HG03565 (cell line): ENCODE results near the gene VSTM4.

ENCODE experiments used
- ATAC-seq: cut with Tn5 transposase; IDR thresholded peaks from one replicate; pipeline ENCODE4 v1.9.1; 2021; ENCODE audit warnings: mild to moderate bottlenecking, moderate library complexity; ENCODE audit not compliant: unreplicated experiment

Gene VSTM4

GRCh38 chr10:49117376-49118070 is 2.2 kb upstream of the VSTM4 start:
- no peak for ATAC-seq

DNA sequence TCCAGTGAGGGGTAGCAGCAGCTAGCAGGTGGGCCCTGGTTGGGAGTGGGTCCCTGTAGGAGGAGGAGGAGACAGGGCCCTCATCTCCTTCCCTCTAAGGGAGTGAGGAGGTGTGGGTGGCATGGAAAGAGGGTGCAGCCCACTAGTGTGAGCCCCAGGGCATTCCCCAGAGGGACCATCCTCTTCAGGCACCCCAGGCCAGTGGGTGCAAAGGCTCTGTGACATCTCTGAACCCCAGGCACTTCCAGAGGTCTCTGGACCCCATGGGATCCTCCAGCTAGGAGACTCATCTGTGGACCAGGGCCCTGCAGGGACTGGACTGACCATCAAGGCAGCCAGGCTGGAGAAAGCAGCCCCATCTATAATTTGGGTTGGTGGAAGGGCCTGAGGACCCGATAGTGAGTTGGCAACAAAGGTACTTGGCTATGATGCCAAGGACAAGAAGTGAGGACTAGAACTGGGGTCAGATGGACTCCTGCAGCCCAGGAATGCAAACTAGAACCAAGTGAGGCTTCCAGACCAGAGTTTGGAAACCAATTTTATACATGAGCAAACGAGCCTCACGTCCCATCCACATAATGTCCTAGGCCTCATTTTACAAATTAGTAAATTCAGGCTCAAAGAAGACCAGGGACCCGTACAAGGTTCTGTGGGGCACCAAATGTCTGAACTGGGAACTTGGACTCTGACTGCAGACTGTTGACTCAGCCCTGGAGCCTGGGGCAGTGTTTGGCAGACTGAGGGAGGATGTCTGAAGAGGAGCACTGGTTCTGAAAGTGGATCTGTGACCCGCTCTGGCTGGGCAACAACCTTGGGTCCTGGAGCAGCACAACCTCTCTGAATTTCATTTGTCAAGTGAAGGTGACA is 1.4 kb upstream of the VSTM4 start:
- ATAC-seq, result no peak

DNA sequence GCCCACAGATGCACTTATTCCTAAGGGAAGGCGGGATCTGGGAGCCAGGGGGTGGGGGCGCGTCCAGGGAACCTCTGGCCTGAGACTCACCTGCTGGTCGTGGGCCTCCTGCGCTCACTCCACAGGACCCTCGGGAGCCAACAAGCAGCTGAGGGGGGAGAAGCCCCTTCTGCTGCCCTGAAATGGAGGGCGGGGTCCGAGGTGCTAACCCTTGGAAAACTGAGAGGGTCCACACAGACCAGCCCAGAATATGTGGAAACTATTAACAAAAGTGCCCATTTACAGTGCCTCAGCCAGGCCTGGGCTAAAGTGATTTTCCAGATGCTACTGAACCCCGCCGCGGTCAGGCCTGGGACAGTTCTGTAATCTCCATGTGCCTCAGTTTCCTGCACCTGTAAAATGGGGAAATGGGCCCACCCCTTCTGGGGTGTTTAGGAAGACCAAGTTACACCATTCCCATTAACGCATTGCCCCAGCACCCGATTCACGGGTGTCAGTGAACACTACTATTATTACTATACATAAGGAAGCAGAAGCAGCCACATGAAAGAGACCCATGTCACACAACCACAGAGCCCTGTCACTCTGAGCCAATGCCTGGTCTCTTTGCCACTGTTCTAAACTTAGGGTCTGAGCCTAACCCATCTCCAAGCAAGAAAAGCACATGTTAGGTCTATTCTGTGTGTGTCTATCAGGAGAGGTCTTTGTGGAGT is 630 bp upstream of the VSTM4 start:
- no peak for ATAC-seq

GRCh38 chr10:49114718-49115014 is 656 bp downstream of the VSTM4 start:
- no peak for ATAC-seq

GRCh38 chr10:49113741-49114141 is 1.6 kb downstream of the VSTM4 start:
- ATAC-seq, result no peak

GRCh38 chr10:49112851-49113250 is 2.5 kb downstream of the VSTM4 start:
- no peak for ATAC-seq

GRCh38 chr10:49112098-49112497 is 3.2 kb downstream of the VSTM4 start:
- ATAC-seq, result no peak

DNA sequence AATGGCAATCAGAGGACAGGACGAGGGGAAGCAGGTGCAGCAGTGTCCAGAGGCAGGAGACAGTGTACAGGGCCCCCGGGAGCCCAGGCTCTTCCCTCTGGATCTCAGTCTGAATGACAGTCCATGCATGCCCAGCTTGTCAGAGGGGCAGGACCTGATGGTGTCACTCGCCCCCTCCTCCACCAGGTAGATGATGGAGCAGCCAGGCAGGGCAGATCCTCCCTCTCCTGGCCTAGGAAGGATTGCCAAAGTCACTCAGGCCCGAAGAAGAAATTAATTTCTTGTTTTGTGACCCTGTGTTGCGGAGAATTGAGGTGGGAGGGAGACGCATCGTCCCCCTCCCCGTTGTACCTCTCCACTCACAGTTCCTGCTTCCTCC is 4.0 kb downstream of the VSTM4 start:
- ATAC-seq, result no peak

DNA sequence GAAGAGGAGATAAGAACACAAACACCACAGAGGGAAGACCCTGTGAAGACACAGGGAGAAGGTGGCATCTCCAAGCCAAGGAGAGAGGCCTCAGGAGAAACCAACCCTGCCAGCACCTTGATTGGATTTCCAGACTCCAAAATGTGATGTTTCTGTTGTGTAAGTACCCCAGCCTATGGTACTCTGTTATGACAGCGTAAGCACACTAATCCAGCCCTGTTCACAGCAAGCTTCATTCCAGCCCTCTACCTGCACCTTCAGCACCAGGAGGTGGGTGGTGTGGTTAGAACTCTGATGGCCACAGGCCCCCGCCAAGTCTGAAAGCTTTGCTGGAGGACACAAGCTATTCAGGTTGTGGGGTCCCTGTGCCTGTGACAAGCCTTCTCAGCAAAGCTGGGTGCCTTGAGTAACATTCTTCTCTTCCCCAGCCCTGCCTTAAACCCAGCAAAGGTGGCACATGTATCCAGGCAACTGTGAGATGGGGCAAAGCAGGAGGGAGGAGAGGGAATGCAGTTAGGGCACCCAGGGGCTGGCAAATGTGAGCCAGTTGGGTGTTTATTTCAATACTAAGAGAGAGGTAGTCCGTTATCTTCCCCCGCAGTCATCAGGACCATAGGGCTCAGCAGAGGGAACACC is 4.5 kb downstream of the VSTM4 start:
- ATAC-seq, result no peak

DNA sequence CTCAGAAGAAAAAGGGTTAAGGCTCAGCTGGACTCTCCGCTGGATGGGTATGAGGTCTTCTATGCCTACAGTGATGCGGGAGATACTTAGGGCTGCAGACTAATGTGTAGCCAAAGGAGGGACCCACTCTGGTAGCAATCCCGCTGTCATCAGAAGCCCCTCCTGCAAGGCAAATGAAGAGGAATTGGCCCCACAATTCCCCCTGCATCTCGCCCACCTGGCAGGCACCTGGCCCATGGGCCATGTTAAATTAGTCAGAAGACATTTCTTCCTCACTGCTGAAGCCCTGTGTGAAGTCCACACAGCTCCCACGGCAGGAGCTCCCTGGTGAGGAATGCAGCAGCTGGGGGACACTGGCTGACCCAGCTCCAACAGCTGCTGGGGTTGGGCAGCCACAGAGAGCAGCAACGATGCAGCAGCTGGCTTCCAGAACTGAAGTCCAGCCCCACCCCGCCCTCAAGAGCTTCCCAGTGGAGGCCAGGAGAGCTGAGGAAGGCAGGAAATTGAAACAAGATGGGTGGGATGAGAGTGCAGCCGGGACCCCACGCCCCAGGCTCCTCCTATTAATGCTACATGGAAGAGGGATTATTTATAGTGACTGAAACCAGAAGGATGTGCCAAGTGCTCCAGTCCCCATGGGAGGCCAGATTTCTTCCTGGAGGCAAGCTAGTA is 5.5 kb downstream of the VSTM4 start:
- ATAC-seq, result no peak

DNA sequence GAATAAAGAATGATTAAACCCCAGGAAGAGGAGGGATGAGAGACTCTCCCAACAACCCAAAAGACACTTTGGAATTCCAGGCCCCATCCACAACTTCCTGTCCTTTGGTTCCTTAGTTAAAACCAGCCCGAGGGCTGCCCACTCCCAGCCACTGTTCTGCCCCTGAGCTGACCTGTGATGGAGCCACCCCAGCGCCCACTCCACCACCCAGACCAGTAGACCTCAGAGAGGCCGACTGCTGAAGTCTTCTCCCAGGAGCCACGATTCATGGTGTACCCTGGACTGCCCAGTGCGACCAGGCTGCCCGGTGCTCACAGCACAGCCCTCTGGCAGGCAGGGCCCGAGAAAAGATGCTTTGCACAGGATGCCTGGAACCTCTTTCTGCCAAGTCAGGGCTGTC is 6.7 kb downstream of the VSTM4 start:
- ATAC-seq, result no peak

- no peak for ATAC-seq
Observed at GRCh38 chr10:49107887-49108267, 7.4 kb downstream of the VSTM4 start.

DNA sequence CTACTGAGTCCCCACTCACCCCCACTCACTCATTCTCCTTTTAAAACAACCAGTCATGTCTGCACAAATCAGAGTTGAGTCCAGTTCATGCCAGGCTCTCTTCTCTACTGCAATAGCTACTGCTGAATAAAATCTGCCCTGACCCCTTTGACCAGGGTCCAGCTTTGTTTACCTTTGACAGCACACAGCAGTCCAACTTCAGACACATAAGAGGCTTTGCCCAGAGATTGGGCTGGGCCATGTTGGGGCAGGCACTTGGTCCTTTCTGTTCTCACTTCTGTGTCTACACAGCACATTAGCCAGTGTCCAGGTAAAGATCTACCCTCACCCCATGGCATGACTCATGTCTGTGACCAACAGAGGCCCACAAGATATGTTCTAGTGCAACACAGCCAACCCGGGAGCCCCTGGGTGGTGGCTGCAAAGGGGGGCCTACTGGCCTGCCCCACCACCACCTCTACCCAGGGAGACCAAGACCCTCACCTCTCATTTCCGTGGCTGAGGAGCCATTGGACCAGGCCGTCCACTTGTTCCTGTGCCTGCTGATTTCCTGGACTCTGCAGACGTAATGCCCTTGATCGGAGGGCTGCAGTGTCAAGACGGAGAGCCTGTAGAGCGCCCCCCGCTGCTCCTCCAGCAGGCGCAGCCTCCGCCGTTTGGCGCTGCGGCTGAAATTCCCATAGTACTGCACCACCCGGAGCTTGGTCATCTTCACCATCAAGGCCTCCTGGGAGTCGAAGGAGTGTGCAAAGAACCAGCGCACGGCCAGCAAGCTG is 8.0 kb downstream of the VSTM4 start:
- ATAC-seq, result no peak

GRCh38 chr10:49106451-49106850 is 8.9 kb downstream of the VSTM4 start:
- ATAC-seq, result no peak

DNA sequence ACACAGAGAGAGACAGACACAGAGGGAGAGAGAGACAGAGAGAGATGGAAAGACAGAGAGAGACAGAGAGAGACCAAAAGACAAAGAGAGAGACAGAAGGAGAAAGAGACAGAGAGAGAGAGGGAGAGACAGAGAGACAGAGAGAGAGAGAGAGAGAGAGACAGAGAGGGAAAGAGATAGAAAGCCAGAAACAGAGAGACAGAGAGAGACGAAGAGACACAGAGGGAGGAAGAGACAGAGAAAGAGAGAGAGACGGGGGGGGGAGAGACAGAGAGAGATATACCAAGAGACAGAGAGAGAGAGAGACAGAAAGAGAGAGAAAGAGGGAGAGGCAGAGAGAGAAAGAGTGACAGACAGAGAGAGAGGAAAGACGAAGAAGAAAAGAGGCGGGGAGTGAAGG is 10.2 kb downstream of the VSTM4 start:
- no peak for ATAC-seq

- no peak for ATAC-seq
Observed at GRCh38 chr10:49104323-49104722, 11.0 kb downstream of the VSTM4 start.

- ATAC-seq, result no peak
Observed at GRCh38 chr10:49103761-49104160, 11.6 kb downstream of the VSTM4 start.

GRCh38 chr10:49099046-49099445 is 16.3 kb downstream of the VSTM4 start:
- ATAC-seq, result no peak

DNA sequence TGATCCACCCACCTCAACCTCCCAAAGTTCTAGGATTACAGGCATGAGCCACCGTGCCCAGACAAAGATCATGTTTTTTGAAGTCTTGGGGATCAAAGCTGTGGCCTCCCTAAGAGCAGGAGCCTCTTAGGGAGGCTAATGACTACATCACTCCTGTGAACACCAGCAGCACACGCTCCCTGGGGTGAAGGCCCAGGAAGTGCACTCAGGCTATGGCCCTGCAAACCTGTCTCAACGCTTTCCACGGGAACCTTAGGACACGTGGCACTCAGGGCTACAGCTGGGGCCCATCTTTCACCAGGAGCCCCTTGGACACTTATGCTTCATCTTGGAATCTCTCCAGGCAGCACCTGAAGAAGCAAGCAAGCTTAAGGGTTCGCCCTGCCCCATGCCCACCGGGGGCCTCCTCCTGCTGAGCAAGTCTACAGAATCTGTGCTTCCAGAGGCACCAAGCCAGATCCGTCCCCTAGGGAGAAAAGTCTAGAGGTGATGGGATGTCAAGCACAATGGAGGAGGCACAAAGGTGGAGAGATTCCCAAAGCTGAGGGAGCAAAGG is 18.4 kb downstream of the VSTM4 start:
- no peak for ATAC-seq

DNA sequence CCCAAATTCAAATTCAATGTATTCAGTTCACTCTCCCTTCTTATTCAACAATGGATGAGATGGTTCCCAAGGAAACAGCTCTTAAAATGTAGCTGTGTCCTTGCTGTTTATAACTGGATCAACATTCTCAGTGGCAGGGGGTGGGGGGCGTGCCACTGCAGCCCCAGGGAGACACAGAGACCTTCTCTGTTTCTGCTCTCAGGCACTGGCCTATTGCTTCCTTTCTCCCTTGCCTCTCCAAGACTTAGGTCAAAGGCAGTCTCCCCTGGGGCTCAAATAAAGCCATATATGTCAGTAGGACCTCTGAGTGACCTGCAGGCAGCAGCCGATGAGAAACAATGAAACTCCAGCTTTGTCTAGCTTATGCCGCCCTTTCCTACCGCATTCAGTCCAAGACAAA is 20.7 kb downstream of the VSTM4 start:
- ATAC-seq, result no peak
